OCI-M2 (cell line): ENCODE data around the gene CDH4.

Experiments
- DNase-seq: peaks from one replicate; lab custom pipeline; 2025; ENCODE audit not compliant: unreplicated experiment; lab: John Stamatoyannopoulos, UW

Gene CDH4

GRCh38 chr20:61571916-61572711 lies 320.1 kb downstream of the CDH4 start:
- DNase-seq = no peak

- no peak for DNase-seq
These were observed 320.7 kb downstream of the CDH4 start for GRCh38 chr20:61572789-61573188.

GRCh38 chr20:61573415-61574305 lies 321.6 kb downstream of the CDH4 start:
- no peak for DNase-seq

GRCh38 chr20:61575151-61575937 lies 323.3 kb downstream of the CDH4 start:
- DNase-seq = no peak

- DNase-seq = no peak
These were observed 324.3 kb downstream of the CDH4 start for GRCh38 chr20:61576372-61576771.

GRCh38 chr20:61577065-61577464 lies 325.0 kb downstream of the CDH4 start:
- DNase-seq = no peak

GRCh38 chr20:61579908-61580307 lies 327.8 kb downstream of the CDH4 start:
- DNase-seq = no peak

GRCh38 chr20:61580958-61581824 lies 329.1 kb downstream of the CDH4 start:
- no peak for DNase-seq

GRCh38 chr20:61581825-61582188 lies 329.7 kb downstream of the CDH4 start:
- no peak for DNase-seq

GRCh38 chr20:61582196-61582923 lies 330.3 kb downstream of the CDH4 start:
- no peak for DNase-seq

GRCh38 chr20:61583356-61583755 lies 331.3 kb downstream of the CDH4 start:
- DNase-seq = no peak

GRCh38 chr20:61584851-61585250 lies 332.8 kb downstream of the CDH4 start:
- DNase-seq = no peak

GRCh38 chr20:61585764-61586163 lies 333.7 kb downstream of the CDH4 start:
- no peak for DNase-seq

- no peak for DNase-seq
These were observed 335.0 kb downstream of the CDH4 start for GRCh38 chr20:61587036-61587435.

GRCh38 chr20:61587681-61588289 lies 335.7 kb downstream of the CDH4 start:
- DNase-seq = no peak

- DNase-seq = no peak
These were observed 336.6 kb downstream of the CDH4 start for GRCh38 chr20:61588411-61589385.

- no peak for DNase-seq
These were observed 338.2 kb downstream of the CDH4 start for GRCh38 chr20:61590236-61590635.

GRCh38 chr20:61593516-61593915 lies 341.5 kb downstream of the CDH4 start:
- no peak for DNase-seq
